GM10847 (cell line): Measurements from ENCODE around the gene CD180.

Source experiments
- POLR2A ChIP-seq: IDR thresholded peaks from 2 replicates; pipeline ENCODE4 v1.6.1; 2011; ENCODE audit not compliant: insufficient read length; ENCODE audit errors: extremely low read depth

The CD180 gene

GRCh38 chr5:67181648-67182221 is 14.9 kb downstream of the CD180 start:
- TF ChIP-seq POLR2A = no peak

GRCh38 chr5:67179697-67180361 is 16.8 kb downstream of the CD180 start:
- TF ChIP-seq POLR2A = no peak

GRCh38 chr5:67178966-67179365 is 17.6 kb downstream of the CD180 start:
- no peak for TF ChIP-seq POLR2A

GRCh38 chr5:67178085-67178484 is 18.5 kb downstream of the CD180 start:
- no peak for TF ChIP-seq POLR2A

- no peak for TF ChIP-seq POLR2A
These were observed 19.7 kb downstream of the CD180 start for GRCh38 chr5:67176936-67177335.

- no peak for TF ChIP-seq POLR2A
These were observed 22.6 kb downstream of the CD180 start for GRCh38 chr5:67173959-67174358.

GRCh38 chr5:67170767-67171166 is 25.8 kb downstream of the CD180 start:
- TF ChIP-seq POLR2A = no peak

GRCh38 chr5:67168069-67168468 is 28.5 kb downstream of the CD180 start:
- TF ChIP-seq POLR2A = no peak

GRCh38 chr5:67166460-67167285 is 29.9 kb downstream of the CD180 start:
- no peak for TF ChIP-seq POLR2A

- no peak for TF ChIP-seq POLR2A
These were observed 30.8 kb downstream of the CD180 start for GRCh38 chr5:67165526-67166459.

GRCh38 chr5:67164856-67165525 is 31.6 kb downstream of the CD180 start:
- no peak for TF ChIP-seq POLR2A

- no peak for TF ChIP-seq POLR2A
These were observed 32.6 kb downstream of the CD180 start for GRCh38 chr5:67163863-67164595.

- TF ChIP-seq POLR2A = no peak
These were observed 33.3 kb downstream of the CD180 start for GRCh38 chr5:67163231-67163756.

- no peak for TF ChIP-seq POLR2A
These were observed 34.8 kb downstream of the CD180 start for GRCh38 chr5:67161767-67162166.

GRCh38 chr5:67160985-67161384 is 35.6 kb downstream of the CD180 start:
- TF ChIP-seq POLR2A = no peak
